ENCODE data around the gene CEND1.
A peak's percentile ranks its signal among the peaks of the same experiment; 100 is the strongest.

The CEND1 gene

DNA sequence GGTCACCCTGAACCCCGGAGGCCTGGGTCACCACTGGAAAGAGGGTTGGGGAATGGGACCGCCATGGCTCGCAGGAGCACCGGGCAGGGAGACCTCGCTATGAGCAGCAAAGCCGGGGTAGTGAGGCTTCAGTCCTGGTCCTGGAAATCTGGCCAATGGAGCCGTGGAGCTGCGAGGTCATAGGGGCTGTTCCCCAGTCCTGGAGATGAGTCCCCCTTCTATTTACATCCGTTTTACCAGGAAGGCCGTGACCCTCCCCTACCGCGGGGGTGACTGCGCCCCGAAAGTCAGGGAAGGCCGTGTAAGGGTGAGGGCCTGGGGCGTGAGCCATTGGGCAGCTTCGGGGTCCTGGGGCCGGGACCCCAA, 14.7 kb upstream of the CEND1 start:
- TF ChIP-seq EZH2phosphoT487 (IDR thresholded peaks at IDR 0.05; ENCODE audit: borderline replicate concordance): no peak
- TF ChIP-seq, protein P1, sequence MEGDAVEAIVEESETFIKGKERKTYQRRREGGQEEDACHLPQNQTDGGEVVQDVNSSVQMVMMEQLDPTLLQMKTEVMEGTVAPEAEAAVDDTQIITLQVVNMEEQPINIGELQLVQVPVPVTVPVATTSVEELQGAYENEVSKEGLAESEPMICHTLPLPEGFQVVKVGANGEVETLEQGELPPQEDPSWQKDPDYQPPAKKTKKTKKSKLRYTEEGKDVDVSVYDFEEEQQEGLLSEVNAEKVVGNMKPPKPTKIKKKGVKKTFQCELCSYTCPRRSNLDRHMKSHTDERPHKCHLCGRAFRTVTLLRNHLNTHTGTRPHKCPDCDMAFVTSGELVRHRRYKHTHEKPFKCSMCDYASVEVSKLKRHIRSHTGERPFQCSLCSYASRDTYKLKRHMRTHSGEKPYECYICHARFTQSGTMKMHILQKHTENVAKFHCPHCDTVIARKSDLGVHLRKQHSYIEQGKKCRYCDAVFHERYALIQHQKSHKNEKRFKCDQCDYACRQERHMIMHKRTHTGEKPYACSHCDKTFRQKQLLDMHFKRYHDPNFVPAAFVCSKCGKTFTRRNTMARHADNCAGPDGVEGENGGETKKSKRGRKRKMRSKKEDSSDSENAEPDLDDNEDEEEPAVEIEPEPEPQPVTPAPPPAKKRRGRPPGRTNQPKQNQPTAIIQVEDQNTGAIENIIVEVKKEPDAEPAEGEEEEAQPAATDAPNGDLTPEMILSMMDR (conservative IDR thresholded peaks at IDR 0.05; ENCODE audit: low read length): no peak
- H3K79me2 ChIP-seq (ENCODE audit: insufficient read depth, low read length): peaks cover 40% of the 10 kb centered on the region
- no peaks in the 10 kb centered on the region for H3K9me3 ChIP-seq (ENCODE audit: insufficient read depth, low read depth, low read length)
- peaks cover 26% of the 10 kb centered on the region for H3K4me1 ChIP-seq (ENCODE audit: insufficient read depth, low read length, poor library complexity, severe bottlenecking)
- H3K36me3 ChIP-seq (ENCODE audit: insufficient read depth, low read length): no peaks in the 10 kb centered on the region
- no peaks in the 10 kb centered on the region for H3K27me3 ChIP-seq (ENCODE audit: insufficient read depth, low read length, poor library complexity, severe bottlenecking)
- H3F3A ChIP-seq (ENCODE audit: low read depth): no peaks in the 10 kb centered on the region; the same call in 1 of the 2 replicates
- H3K9ac ChIP-seq (ENCODE audit: low read depth, low read length, poor library complexity, severe bottlenecking): peak overlapping the region; percentile 99
- peak overlapping the region; percentile 68 for H2AFZ ChIP-seq (ENCODE audit: low read length)
- H3K4me2 ChIP-seq (ENCODE audit: low read depth, low read length, poor library complexity, severe bottlenecking): peak overlapping the region; percentile 100
- peaks cover 7% of the 10 kb centered on the region for H4K20me1 ChIP-seq (ENCODE audit: insufficient read depth, low read length, poor library complexity, severe bottlenecking)
- H3K4me3 ChIP-seq (ENCODE audit: low read length, poor library complexity, severe bottlenecking): peak overlapping the region; percentile 95
- H3K9me2 ChIP-seq (replicated peaks; ENCODE audit: low read depth, low read length): no peaks in the 10 kb centered on the region

DNA sequence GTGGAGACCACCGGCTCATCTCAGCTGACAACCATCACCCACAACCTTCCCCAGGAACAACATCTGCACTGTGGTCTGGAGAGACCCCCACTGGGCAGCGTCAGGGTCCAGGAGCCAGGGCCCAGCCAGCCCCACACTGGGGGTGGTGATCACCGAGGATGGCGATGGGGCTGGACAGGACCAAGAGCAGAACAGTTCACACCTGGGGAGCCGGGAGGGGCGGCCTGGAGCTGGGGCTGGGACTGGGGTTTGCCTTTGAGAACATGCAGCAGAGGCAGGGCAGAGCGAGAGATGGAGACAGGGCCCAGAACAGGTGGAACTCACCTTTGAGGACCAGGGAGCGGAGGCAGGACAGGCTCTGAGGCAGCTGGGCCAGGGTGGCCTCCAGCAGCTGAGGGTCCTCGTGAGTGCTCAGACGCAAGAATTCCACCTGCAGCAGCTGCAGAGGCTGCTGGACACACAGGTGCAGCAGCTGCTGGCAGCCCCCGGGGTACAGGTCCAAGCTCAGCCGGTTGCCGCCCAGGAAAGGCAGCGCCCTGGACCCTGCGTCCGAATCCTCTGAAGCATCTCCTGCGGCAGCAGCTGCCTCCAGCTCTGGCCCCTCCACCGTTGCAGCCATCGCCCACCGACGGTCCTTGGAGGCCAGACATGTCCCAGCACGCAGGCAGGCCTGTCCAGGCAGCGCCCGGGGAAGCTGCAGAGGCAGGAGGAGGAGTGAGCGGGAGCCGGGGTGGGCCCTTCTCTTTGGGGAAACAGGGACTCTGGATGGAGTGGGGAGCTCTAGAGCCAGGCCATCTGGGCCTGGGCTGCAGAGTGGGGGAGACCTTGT, 14.1 kb upstream of the CEND1 start:
- Histone ChIP-seq H3K9me2 (replicated peaks; ENCODE audit: low read depth, low read length) (no peaks in the 10 kb centered on the region), H4K20me1 (ENCODE audit: insufficient read depth, low read length, poor library complexity, severe bottlenecking) (peaks cover 7% of the 10 kb centered on the region), H3K4me3 (ENCODE audit: low read length, poor library complexity, severe bottlenecking) (peak overlapping the region; percentile 95), H3K9ac (ENCODE audit: low read depth, low read length, poor library complexity, severe bottlenecking) (peak overlapping the region; percentile 99), H3K79me2 (ENCODE audit: insufficient read depth, low read length) (peaks cover 38% of the 10 kb centered on the region), H3K4me1 (ENCODE audit: insufficient read depth, low read length, poor library complexity, severe bottlenecking) (peaks cover 26% of the 10 kb centered on the region), H3K9me3 (ENCODE audit: insufficient read depth, low read depth, low read length) (no peaks in the 10 kb centered on the region), H3K4me2 (ENCODE audit: low read depth, low read length, poor library complexity, severe bottlenecking) (peak overlapping the region; percentile 100), H2AFZ (ENCODE audit: low read length) (no peak overlapping the region), H3K27me3 (ENCODE audit: insufficient read depth, low read length, poor library complexity, severe bottlenecking) (no peaks in the 10 kb centered on the region), H3F3A (ENCODE audit: low read depth) (no peaks in the 10 kb centered on the region; the same call in 1 of the 2 replicates), H3K36me3 (ENCODE audit: insufficient read depth, low read length) (no peaks in the 10 kb centered on the region)
- no peak for TF ChIP-seq EZH2phosphoT487 (IDR thresholded peaks at IDR 0.05; ENCODE audit: borderline replicate concordance)
- TF ChIP-seq, protein P1 (conservative IDR thresholded peaks at IDR 0.05; ENCODE audit: low read length): no peak

DNA sequence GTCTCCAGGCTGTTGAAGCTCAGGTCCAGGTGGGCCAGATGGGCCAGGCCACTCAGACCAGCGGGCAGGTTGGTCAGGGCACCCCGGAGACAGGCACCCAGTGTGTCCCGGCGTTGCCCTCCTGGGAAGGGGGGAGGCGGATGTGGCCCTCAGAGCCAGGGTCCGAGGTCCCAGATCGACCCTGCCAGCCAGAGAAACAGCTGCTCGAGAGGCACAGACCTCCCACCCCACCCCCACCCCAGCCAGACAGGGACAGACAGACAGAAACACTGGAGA, 13.5 kb upstream of the CEND1 start:
- Histone ChIP-seq H3K9ac (ENCODE audit: low read depth, low read length, poor library complexity, severe bottlenecking) (peak overlapping the region; percentile 99), H3K79me2 (ENCODE audit: insufficient read depth, low read length) (peaks cover 32% of the 10 kb centered on the region), H3K4me1 (ENCODE audit: insufficient read depth, low read length, poor library complexity, severe bottlenecking) (peaks cover 20% of the 10 kb centered on the region), H4K20me1 (ENCODE audit: insufficient read depth, low read length, poor library complexity, severe bottlenecking) (peaks cover 7% of the 10 kb centered on the region), H3K36me3 (ENCODE audit: insufficient read depth, low read length) (no peaks in the 10 kb centered on the region), H3K9me3 (ENCODE audit: insufficient read depth, low read depth, low read length) (no peaks in the 10 kb centered on the region), H3K9me2 (replicated peaks; ENCODE audit: low read depth, low read length) (no peaks in the 10 kb centered on the region), H3K4me3 (ENCODE audit: low read length, poor library complexity, severe bottlenecking) (peak overlapping the region; percentile 95), H3F3A (ENCODE audit: low read depth) (no peaks in the 10 kb centered on the region; the same call in 1 of the 2 replicates), H3K4me2 (ENCODE audit: low read depth, low read length, poor library complexity, severe bottlenecking) (peak overlapping the region; percentile 100), H3K27me3 (ENCODE audit: insufficient read depth, low read length, poor library complexity, severe bottlenecking) (no peaks in the 10 kb centered on the region), H2AFZ (ENCODE audit: low read length) (no peak overlapping the region)
- TF ChIP-seq EZH2phosphoT487 (IDR thresholded peaks at IDR 0.05; ENCODE audit: borderline replicate concordance): no peak
- TF ChIP-seq, protein P1 (conservative IDR thresholded peaks at IDR 0.05; ENCODE audit: low read length): no peak

All from Loucy (cell line).